GM23338 (cell line): ENCODE measurements around the gene AP2A1. TPM values are rescaled to one million over a fixed set of nuclear protein-coding genes. Genes with fewer than 3 reads are reported as not detected.

Experiments
- ATAC-seq: fragments of 200-7000 bp; cut with Tn5 transposase; 3 replicates; pipeline ENCODE4 v1.9.1; 2020
- DNase-seq: peaks from one replicate; pipeline ENCODE4 v3.0.0-alpha.2; 2015; ENCODE audit warnings: low spot score
- H2AFZ ChIP-seq: fragments of 200-600 bp; sonication (generic); 2 replicates; pipeline ENCODE4 v1.8.0; 2016; ENCODE audit warnings: antibody characterized with exemption, mild to moderate bottlenecking, moderate library complexity
- H3F3A ChIP-seq: fragments of 200-600 bp; sonication (generic); replicated peaks from 2 replicates; pipeline ENCODE4 v1.8.0; 2017; ENCODE audit warnings: antibody characterized with exemption, mixed run types, low read depth
- H3K27ac ChIP-seq: fragments of 200-600 bp; sonication (generic); 2 replicates; pipeline ENCODE4 v1.6.1; 2016; ENCODE audit warnings: low read depth
- H3K27me3 ChIP-seq: fragments of 200-600 bp; sonication (generic); 2 replicates; pipeline ENCODE4 v1.8.0; 2016; ENCODE audit warnings: mild to moderate bottlenecking, mixed run types, moderate library complexity; ENCODE audit not compliant: insufficient read depth
- H3K36me3 ChIP-seq: fragments of 200-600 bp; sonication (generic); 2 replicates; pipeline ENCODE4 v1.8.0; 2016; ENCODE audit warnings: mild to moderate bottlenecking; ENCODE audit not compliant: insufficient read depth
- H3K4me1 ChIP-seq: fragments of 200-600 bp; sonication (generic); 2 replicates; pipeline ENCODE4 v1.8.0; 2016; ENCODE audit warnings: mild to moderate bottlenecking, moderate library complexity; ENCODE audit not compliant: insufficient read depth
- H3K4me2 ChIP-seq: fragments of 200-600 bp; sonication (generic); 2 replicates; pipeline ENCODE4 v1.7.1; 2017; ENCODE audit warnings: mixed run types
- H3K4me3 ChIP-seq: fragments of 200-600 bp; sonication (generic); 2 replicates; pipeline ENCODE4 v1.6.1; 2016; ENCODE audit warnings: mixed run types
- H3K79me2 ChIP-seq: fragments of 200-600 bp; sonication (generic); replicated peaks from 2 replicates; pipeline ENCODE4 v1.8.0; 2017; ENCODE audit warnings: mild to moderate bottlenecking; ENCODE audit not compliant: insufficient read depth
- H3K9me2 ChIP-seq: fragments of 200-600 bp; sonication (generic); 2 replicates; pipeline ENCODE4 v1.8.0; 2017; ENCODE audit not compliant: insufficient read depth
- H4K20me1 ChIP-seq: fragments of 200-600 bp; sonication (generic); replicated peaks from 2 replicates; pipeline ENCODE4 v1.8.0; 2017; ENCODE audit warnings: mild to moderate bottlenecking; ENCODE audit not compliant: insufficient read depth
- H3K27ac Mint-ChIP-seq: 2 replicates; pipeline ENCODE4 v1.8.0; 2020; ENCODE audit warnings: inconsistent platforms, mild to moderate bottlenecking, moderate library complexity, mixed read lengths
- H3K27me3 Mint-ChIP-seq: 3 replicates; pipeline ENCODE4 v1.8.0; 2022; ENCODE audit warnings: low read depth, mild to moderate bottlenecking, moderate library complexity, mixed read lengths, inconsistent platforms; ENCODE audit not compliant: insufficient read depth, poor library complexity
- H3K36me3 Mint-ChIP-seq: 3 replicates; pipeline ENCODE4 v1.8.0; 2021; ENCODE audit warnings: low read depth, mild to moderate bottlenecking, inconsistent platforms, moderate library complexity, mixed read lengths
- H3K4me1 Mint-ChIP-seq: 3 replicates; pipeline ENCODE4 v1.8.0; 2020; ENCODE audit warnings: mild to moderate bottlenecking, inconsistent platforms, mixed read lengths
- H3K4me3 Mint-ChIP-seq: 3 replicates; pipeline ENCODE4 v1.8.0; 2021; ENCODE audit warnings: moderate library complexity, mild to moderate bottlenecking, inconsistent platforms, mixed read lengths
- H3K9me3 Mint-ChIP-seq: 3 replicates; pipeline ENCODE4 v1.8.0; 2020; ENCODE audit warnings: moderate library complexity, mild to moderate bottlenecking, inconsistent platforms, mixed read lengths
- CTCF ChIP-seq, 2 experiments: fragments of 200-600 bp in 1 of 2; sonication (generic) in 1 of 2; conservative IDR thresholded peaks; 2 replicates each; pipeline versions ENCODE4 v1.5.1 to v1.6.1; 2016 to 2017; ENCODE audit warnings: antibody characterized with exemption in 2 of 2, low read depth in 2 of 2, mild to moderate bottlenecking in 2 of 2, moderate library complexity in 1 of 2
- EZH2 ChIP-seq: fragments of 200-600 bp; sonication (generic); IDR thresholded peaks from one replicate; pipeline ENCODE4 v1.8.0; 2017; ENCODE audit warnings: antibody characterized with exemption, mild to moderate bottlenecking, low read depth; ENCODE audit not compliant: unreplicated experiment
- JUNB ChIP-seq: IDR thresholded peaks from one replicate; pipeline ENCODE4 v1.6.1; 2016; ENCODE audit warnings: antibody characterized with exemption; ENCODE audit not compliant: unreplicated experiment
- REST ChIP-seq: IDR thresholded peaks from one replicate; pipeline ENCODE4 v1.6.1; 2018; ENCODE audit warnings: antibody characterized with exemption; ENCODE audit not compliant: unreplicated experiment
- STAT1 ChIP-seq: IDR thresholded peaks from one replicate; pipeline ENCODE4 v1.6.1; 2016; ENCODE audit warnings: antibody characterized with exemption; ENCODE audit not compliant: unreplicated experiment
- ZNF114 ChIP-seq: fragments of 250-450 bp; sonication (Bioruptor Pico); IDR thresholded peaks from 2 replicates; pipeline ENCODE4 v1.5.0; 2020; ENCODE audit warnings: mild to moderate bottlenecking, moderate library complexity
- polyA plus RNA-seq: library from polyadenylated mRNA; unstranded; fragments of >200 nt; fragmentation: Nextera tagmentation; extraction: Ambion mirVana; gene quantifications from 2 replicates; pipeline ENCODE4 v1.2.1, GENCODE V29; 2016
- total RNA-seq: library from RNA; depleted of rRNA; stranded (reverse); fragments of >200 nt; shearing (Covaris generic); gene quantifications from 2 replicates; pipeline ENCODE4 v1.2.3, GENCODE V29; 2014
- TF ChIP-seq, protein P1 (sequence below): fragments of 250-450 bp; sonication (Bioruptor Pico); IDR thresholded peaks from 2 replicates; pipeline ENCODE4 v1.5.0; 2020; ENCODE audit warnings: mild to moderate bottlenecking, moderate library complexity

AP2A1 gene
- total and polyA plus RNA-seq, 2 experiments from 2014 or later, result 34.1 to 129 TPM

- H2AFZ ChIP-seq, result peak overlapping the region; percentile 0; the same call in 1 of the 2 replicates
- H3K4me1 ChIP-seq, result peaks cover 13% of the 10 kb centered on the region; the same call in 1 of the 2 replicates
- peak overlapping the region; percentile 92 for H3K4me3 Mint-ChIP-seq
- H3K4me2 ChIP-seq, result peak overlapping the region; percentile 50
- H3K36me3 Mint-ChIP-seq, result peaks cover 9% of the 10 kb centered on the region; the same call in 2 of the 3 replicates
- H3K9me2 ChIP-seq, result no peaks in the 10 kb centered on the region
- peak overlapping the region; percentile 52 for H3K4me3 ChIP-seq
- H3K27me3 ChIP-seq, result no peaks in the 10 kb centered on the region
- H4K20me1 ChIP-seq, result no peaks in the 10 kb centered on the region
- DNase-seq (no peak), ATAC-seq (no peak)
- H3K27ac ChIP-seq, result no peak overlapping the region
- no peaks in the 10 kb centered on the region; the same call in 2 of the 3 replicates for H3K9me3 Mint-ChIP-seq
- H3K36me3 ChIP-seq, result no peaks in the 10 kb centered on the region; the same call in 1 of the 2 replicates
- H3F3A ChIP-seq, result peaks cover 13% of the 10 kb centered on the region
- H3K4me1 Mint-ChIP-seq, result peaks cover 25% of the 10 kb centered on the region
- peaks cover 28% of the 10 kb centered on the region for H3K27me3 Mint-ChIP-seq
- no peaks in the 10 kb centered on the region for H3K79me2 ChIP-seq
- TF ChIP-seq STAT1, result no peak
- peak overlapping the region; percentile 99; the same call in 1 of the 2 replicates for H3K27ac Mint-ChIP-seq
These were observed 45.7 kb downstream of the AP2A1 start for GRCh38 chr19:49812452-49812996.

DNA sequence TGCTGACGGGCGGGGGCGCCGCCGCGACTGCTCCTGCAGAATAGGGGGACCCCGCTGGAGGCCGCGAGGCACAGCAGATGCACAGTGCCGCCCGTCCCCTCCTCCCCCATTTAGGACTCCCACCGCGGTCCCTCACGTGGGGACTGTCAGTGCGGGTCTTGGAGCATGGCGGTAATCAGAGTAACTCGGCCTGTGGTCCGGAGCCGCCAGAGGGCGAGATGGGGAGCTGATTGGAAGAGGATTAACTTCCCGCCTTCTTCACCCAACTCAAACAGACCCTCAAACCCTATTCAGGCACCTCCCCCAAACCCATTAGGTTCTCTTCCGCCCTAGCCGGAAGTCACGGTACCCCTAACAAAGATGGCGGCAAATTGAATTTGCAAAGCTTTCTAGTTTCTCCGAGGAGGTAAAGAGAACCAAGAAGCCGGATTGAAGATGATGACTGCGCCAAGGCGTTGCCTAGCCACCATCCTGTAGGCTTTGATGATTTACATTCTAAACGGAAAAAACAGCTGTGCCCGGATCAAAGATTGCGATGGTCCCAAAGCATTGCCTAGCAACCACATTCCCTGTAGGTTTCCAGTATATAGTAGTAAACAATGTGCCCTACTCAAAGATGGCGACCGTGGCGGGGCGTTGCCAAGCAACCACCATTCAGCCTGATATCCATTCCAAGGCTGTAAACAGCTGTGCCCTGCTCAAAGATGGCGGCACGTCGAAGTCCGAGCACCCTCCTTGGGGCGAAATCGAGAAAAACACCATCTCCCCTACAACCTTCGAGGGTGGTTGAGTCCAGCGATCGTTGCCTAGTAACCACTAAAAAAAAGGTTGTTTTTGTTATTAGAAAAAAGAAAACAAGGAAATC lies 46.4 kb downstream of the AP2A1 start, which contains the start of gene FUZ:
Gene FUZ (minus strand): TSS at position 296 of the 865 bp plus-strand sequence. CDS start 186 bp downstream, at position 110.
- peak; percentile 48 for ATAC-seq
- H2AFZ ChIP-seq, result peak within 1 kb of the TSS; percentile 0; the same call in 1 of the 2 replicates
- no peaks in the 10 kb centered on the region; the same call in 1 of the 2 replicates for H3K36me3 ChIP-seq
- H3K79me2 ChIP-seq, result no peaks in the 10 kb centered on the region; the same call in 1 of the 2 replicates
- H3F3A ChIP-seq, result peaks cover 7% of the 10 kb centered on the region
- H4K20me1 ChIP-seq, result no peaks in the 10 kb centered on the region
- H3K9me2 ChIP-seq, result no peaks in the 10 kb centered on the region
- Mint-ChIP-seq H3K36me3 (peaks cover 5% of the 10 kb centered on the region; the same call in 2 of the 3 replicates), H3K4me1 (peaks cover 19% of the 10 kb centered on the region), H3K4me3 (peak within 1 kb of the TSS; percentile 92), H3K27ac (peak within 1 kb of the TSS; percentile 99), H3K9me3 (no peaks in the 10 kb centered on the region; the same call in 2 of the 3 replicates), H3K27me3 (peaks cover 28% of the 10 kb centered on the region)
- peak within 1 kb of the TSS; percentile 58; the same call in 1 of the 2 replicates for H3K27ac ChIP-seq
- H3K27me3 ChIP-seq, result no peaks in the 10 kb centered on the region
- DNase-seq, result peak; percentile 99
- peak within 1 kb of the TSS; percentile 52 for H3K4me3 ChIP-seq
- H3K4me2 ChIP-seq, result peak within 1 kb of the TSS; percentile 50
- peaks cover 9% of the 10 kb centered on the region; the same call in 1 of the 2 replicates for H3K4me1 ChIP-seq
- TF ChIP-seq EZH2 (no peak), CTCF (conservative IDR thresholded peaks at IDR 0.05; ENCODE audit: low read depth in 2 of 2) (peak; percentile 41 to 57), ZNF114 (CRISPR knock-in tag) (no peak), JUNB (no peak), REST (no peak)
- TF ChIP-seq, protein P1, sequence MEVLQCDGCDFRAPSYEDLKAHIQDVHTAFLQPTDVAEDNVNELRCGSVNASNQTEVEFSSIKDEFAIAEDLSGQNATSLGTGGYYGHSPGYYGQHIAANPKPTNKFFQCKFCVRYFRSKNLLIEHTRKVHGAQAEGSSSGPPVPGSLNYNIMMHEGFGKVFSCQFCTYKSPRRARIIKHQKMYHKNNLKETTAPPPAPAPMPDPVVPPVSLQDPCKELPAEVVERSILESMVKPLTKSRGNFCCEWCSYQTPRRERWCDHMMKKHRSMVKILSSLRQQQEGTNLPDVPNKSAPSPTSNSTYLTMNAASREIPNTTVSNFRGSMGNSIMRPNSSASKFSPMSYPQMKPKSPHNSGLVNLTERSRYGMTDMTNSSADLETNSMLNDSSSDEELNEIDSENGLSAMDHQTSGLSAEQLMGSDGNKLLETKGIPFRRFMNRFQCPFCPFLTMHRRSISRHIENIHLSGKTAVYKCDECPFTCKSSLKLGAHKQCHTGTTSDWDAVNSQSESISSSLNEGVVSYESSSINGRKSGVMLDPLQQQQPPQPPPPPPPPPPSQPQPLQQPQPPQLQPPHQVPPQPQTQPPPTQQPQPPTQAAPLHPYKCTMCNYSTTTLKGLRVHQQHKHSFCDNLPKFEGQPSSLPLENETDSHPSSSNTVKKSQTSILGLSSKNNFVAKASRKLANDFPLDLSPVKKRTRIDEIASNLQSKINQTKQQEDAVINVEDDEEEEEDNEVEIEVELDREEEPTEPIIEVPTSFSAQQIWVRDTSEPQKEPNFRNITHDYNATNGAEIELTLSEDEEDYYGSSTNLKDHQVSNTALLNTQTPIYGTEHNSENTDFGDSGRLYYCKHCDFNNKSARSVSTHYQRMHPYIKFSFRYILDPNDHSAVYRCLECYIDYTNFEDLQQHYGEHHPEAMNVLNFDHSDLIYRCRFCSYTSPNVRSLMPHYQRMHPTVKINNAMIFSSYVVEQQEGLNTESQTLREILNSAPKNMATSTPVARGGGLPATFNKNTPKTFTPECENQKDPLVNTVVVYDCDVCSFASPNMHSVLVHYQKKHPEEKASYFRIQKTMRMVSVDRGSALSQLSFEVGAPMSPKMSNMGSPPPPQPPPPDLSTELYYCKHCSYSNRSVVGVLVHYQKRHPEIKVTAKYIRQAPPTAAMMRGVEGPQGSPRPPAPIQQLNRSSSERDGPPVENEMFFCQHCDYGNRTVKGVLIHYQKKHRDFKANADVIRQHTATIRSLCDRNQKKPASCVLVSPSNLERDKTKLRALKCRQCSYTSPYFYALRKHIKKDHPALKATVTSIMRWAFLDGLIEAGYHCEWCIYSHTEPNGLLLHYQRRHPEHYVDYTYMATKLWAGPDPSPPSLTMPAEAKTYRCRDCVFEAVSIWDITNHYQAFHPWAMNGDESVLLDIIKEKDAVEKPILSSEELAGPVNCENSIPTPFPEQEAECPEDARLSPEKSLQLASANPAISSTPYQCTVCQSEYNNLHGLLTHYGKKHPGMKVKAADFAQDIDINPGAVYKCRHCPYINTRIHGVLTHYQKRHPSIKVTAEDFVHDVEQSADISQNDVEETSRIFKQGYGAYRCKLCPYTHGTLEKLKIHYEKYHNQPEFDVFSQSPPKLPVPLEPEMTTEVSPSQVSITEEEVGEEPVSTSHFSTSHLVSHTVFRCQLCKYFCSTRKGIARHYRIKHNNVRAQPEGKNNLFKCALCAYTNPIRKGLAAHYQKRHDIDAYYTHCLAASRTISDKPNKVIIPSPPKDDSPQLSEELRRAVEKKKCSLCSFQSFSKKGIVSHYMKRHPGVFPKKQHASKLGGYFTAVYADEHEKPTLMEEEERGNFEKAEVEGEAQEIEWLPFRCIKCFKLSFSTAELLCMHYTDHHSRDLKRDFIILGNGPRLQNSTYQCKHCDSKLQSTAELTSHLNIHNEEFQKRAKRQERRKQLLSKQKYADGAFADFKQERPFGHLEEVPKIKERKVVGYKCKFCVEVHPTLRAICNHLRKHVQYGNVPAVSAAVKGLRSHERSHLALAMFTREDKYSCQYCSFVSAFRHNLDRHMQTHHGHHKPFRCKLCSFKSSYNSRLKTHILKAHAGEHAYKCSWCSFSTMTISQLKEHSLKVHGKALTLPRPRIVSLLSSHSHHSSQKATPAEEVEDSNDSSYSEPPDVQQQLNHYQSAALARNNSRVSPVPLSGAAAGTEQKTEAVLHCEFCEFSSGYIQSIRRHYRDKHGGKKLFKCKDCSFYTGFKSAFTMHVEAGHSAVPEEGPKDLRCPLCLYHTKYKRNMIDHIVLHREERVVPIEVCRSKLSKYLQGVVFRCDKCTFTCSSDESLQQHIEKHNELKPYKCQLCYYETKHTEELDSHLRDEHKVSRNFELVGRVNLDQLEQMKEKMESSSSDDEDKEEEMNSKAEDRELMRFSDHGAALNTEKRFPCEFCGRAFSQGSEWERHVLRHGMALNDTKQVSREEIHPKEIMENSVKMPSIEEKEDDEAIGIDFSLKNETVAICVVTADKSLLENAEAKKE (CRISPR knock-in tag), result no peak
